GM18870 (cell line): ENCODE results near the gene FBN1.
A peak's percentile ranks its signal among the peaks of the same experiment; 100 is the strongest.

Source experiments
- ATAC-seq: cut with Tn5 transposase; IDR thresholded peaks from one replicate; pipeline ENCODE4 v1.9.1; 2021; ENCODE audit warnings: moderate library complexity; ENCODE audit not compliant: unreplicated experiment

FBN1 gene

GRCh38 chr15:48624700-48625099 is 20.8 kb downstream of the FBN1 start:
- no peak for ATAC-seq

- no peak for ATAC-seq
Observed at GRCh38 chr15:48623456-48623855, 22.1 kb downstream of the FBN1 start.

GRCh38 chr15:48622237-48622636 is 23.3 kb downstream of the FBN1 start:
- no peak for ATAC-seq

GRCh38 chr15:48619446-48619845 is 26.1 kb downstream of the FBN1 start:
- ATAC-seq = no peak

- no peak for ATAC-seq
Observed at GRCh38 chr15:48617619-48618018, 27.9 kb downstream of the FBN1 start.

- no peak for ATAC-seq
Observed at GRCh38 chr15:48616216-48616615, 29.3 kb downstream of the FBN1 start.

GRCh38 chr15:48614051-48614450 is 31.5 kb downstream of the FBN1 start:
- no peak for ATAC-seq

- no peak for ATAC-seq
Observed at GRCh38 chr15:48609486-48609885, 36.0 kb downstream of the FBN1 start.

- ATAC-seq = no peak
Observed at GRCh38 chr15:48607846-48608245, 37.7 kb downstream of the FBN1 start.

- no peak for ATAC-seq
Observed at GRCh38 chr15:48604567-48604966, 40.9 kb downstream of the FBN1 start.

GRCh38 chr15:48603922-48604321 is 41.6 kb downstream of the FBN1 start:
- no peak for ATAC-seq

- ATAC-seq = no peak
Observed at GRCh38 chr15:48603123-48603500, 42.4 kb downstream of the FBN1 start.

GRCh38 chr15:48602358-48603122 is 43.0 kb downstream of the FBN1 start:
- no peak for ATAC-seq

- ATAC-seq = no peak
Observed at GRCh38 chr15:48601095-48601494, 44.4 kb downstream of the FBN1 start.

GRCh38 chr15:48596841-48597240 is 48.7 kb downstream of the FBN1 start:
- ATAC-seq = peak; percentile 18

- peak; percentile 38 for ATAC-seq
Observed at GRCh38 chr15:48596415-48596814, 49.1 kb downstream of the FBN1 start.

- peak; percentile 58 for ATAC-seq
Observed at GRCh38 chr15:48595981-48596380, 49.5 kb downstream of the FBN1 start.

GRCh38 chr15:48592933-48593332 is 52.6 kb downstream of the FBN1 start:
- no peak for ATAC-seq

GRCh38 chr15:48592221-48592731 is 53.2 kb downstream of the FBN1 start:
- no peak for ATAC-seq

- ATAC-seq = no peak
Observed at GRCh38 chr15:48590723-48591122, 54.8 kb downstream of the FBN1 start.

- no peak for ATAC-seq
Observed at GRCh38 chr15:48584812-48585563, 60.5 kb downstream of the FBN1 start.
